ENCODE data around the gene ALOX12. TPM values are rescaled to one million over a fixed set of nuclear protein-coding genes. Genes with fewer than 3 reads are reported as not detected.

Gene ALOX12
- total RNA-seq, 2 donors from 2014 or later = 0.14 TPM; not detected in 1

GRCh38 chr17:7018331-7018964, 22.6 kb downstream of the ALOX12 start:
- DNase-seq (ENCODE audit: low spot score) = peak; percentile 93

DNA sequence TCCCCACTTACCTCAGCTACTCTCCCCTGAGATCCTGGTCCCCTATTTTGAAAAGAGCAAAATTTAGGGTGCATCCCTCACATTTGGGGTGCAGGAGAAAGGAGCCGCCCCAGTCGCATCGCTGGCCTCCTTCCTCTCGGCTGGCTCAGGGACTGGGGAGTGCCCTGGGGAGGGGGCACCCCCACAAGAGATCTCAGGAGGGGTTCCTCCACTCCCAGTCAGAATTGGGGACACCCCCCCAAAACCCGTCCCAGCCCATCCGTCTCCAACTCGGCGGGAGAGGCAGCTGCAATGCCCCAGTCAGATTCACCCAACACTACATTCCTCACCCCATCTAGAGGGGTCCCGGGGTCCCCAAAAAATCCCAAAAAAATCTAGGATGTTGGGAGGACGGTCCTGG, 23.5 kb downstream of the ALOX12 start:
- peak; percentile 74 for DNase-seq (ENCODE audit: low spot score)
- intact Hi-C loops (cut with DNase I) = no loop called here

More at GRCh38 chr17:7018331-7018964, 22.6 kb downstream of the ALOX12 start:
- intact Hi-C loops (cut with DNase I) = no loop called here

DNA sequence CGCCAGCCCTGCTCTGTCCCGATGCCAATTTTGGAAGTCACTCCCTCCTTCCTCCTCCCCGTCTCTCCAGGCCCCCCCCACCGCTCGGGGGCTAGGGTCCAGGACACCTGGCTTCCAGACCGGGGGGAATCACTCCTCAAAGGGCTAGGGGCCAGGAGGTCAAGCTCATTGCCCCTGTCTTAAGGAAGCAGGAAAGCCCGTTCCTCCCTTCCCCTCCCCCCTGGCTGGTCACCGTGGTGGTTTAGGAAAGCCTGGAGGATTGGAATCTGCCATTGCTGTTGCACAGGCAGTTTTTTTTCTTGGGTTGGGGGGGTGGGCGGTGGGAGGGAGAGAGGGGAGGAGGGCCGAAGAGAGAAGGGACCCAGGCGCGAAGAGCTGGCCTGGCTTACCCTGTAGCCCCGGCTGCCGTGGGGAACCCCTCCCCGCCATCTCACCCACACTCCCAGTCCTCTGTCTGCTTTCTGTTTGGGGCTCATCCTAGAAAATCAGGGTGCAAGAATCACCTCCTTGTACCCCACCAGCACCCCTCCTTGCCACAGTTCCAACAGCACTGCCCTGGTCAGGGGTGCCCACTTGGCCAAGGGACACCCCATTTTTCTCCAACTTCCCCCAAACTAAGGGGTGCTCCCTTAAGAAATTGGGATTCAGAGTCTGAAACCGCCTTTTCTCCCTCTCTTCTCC, 24.1 kb downstream of the ALOX12 start:
- peak; percentile 81 for DNase-seq (ENCODE audit: low spot score)
- intact Hi-C loops (cut with DNase I) = no loop called here

GRCh38 chr17:7020894-7021664, 25.2 kb downstream of the ALOX12 start:
- intact Hi-C loops (cut with DNase I) = no loop called here
- peak; percentile 49 for DNase-seq (ENCODE audit: low spot score)

DNA sequence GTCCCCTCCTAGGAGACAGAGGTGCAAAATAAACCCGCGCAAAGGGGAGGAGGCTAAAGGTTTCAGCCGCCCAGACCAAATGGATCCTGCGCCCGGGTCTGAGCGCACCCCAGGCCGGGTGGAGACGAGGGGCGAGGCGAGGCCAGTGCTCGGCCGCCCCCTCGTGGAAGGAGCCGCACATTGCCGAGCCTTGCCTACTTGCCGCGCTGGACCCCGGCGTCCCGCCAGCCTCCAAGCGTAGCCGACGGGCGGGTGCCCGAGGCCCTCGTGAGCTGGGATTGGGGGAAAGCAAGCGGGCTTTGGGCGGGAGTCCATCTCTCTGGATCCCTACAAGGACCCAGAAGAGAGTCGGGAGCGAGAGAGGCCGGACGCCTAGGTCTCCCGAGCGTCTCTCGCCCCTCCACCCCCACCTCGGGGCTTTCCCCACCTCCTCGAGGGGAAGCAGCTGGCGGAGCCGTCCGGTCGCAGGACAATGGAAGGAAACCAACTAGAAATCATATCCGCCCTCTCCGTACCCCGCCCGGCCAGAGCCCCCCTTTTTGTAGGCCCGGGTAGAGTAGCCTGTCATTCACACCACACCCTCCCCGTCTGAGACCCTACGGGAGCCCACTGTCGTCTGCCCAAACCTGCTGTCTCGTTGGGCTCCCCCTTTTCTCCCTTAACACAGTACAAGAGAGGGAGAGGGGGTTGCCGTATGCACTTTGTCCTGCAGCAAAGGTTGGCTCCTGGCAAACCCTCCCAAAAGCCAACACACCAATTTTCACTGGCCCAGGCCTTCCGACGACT, 26.3 kb downstream of the ALOX12 start:
- intact Hi-C loops (cut with DNase I) = no loop called here
- DNase-seq (ENCODE audit: low spot score) = peak; percentile 96

- intact Hi-C loops (cut with DNase I) = no loop called here
- peak; percentile 83 for DNase-seq (ENCODE audit: low spot score)
Measured at GRCh38 chr17:7022781-7023571, 27.1 kb downstream of the ALOX12 start, which contains the start of gene BCL6B. Gene BCL6B, plus strand, starts transcription at chr17:7023050. Its CDS starts 622 bp downstream, at chr17:7023672.

- intact Hi-C loops (cut with DNase I) = no loop called here
- DNase-seq (ENCODE audit: low spot score) = peak; percentile 98
Measured at GRCh38 chr17:7023576-7024401, 27.9 kb downstream of the ALOX12 start.

GRCh38 chr17:7024402-7024785, 28.5 kb downstream of the ALOX12 start:
- peak; percentile 76 for DNase-seq (ENCODE audit: low spot score)
- intact Hi-C loops (cut with DNase I) = no loop called here

DNA sequence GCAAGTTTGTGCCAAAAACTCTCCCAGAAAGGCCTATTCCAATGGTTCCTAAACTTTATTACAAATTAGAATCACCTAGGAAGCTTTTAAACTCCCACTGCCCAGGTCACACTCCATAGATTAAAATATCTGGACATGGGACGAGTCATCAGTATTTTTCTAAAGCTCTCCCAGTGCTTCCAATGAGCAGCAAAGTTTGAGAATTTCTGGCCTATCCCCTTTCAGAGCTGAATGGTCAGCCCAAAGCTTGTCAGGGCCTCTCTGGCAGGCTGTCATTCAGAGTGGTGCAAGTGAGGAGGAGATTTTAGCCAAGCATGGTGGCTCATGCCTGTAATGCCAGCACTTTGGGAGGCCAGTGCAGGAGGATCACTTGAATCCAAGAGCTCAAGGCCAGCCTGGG, 29.4 kb downstream of the ALOX12 start:
- intact Hi-C loops (cut with DNase I) = no loop called here
- peak; percentile 30 for DNase-seq (ENCODE audit: low spot score)

DNA sequence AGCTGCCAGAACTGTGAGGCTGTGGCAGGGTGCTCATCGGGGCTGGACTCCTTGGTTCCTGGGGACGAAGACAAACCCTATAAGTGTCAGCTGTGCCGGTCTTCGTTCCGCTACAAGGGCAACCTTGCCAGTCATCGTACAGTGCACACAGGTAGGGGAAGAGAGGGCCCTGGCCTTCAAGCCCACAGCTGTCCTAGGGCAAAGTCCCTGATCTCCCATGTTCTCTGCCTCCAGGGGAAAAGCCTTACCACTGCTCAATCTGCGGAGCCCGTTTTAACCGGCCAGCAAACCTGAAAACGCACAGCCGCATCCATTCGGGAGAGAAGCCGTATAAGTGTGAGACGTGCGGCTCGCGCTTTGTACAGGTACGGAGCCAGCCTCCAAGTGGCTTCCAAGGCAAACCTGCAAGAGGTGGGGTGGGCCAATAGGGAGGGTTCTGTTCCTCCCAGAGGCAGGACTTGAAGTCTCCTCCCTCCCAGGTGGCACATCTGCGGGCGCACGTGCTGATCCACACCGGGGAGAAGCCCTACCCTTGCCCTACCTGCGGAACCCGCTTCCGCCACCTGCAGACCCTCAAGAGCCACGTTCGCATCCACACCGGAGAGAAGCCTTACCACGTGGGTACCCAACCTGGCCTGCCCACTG, 30.7 kb downstream of the ALOX12 start:
- intact Hi-C loops (cut with DNase I) = no loop called here
- peak; percentile 75 for DNase-seq (ENCODE audit: low spot score)

GRCh38 chr17:7027335-7027734, 31.5 kb downstream of the ALOX12 start:
- intact Hi-C loops (cut with DNase I) = no loop called here
- no peak for DNase-seq (ENCODE audit: low spot score)

GRCh38 chr17:7029096-7029495, 33.2 kb downstream of the ALOX12 start:
- intact Hi-C loops (cut with DNase I) = no loop called here
- DNase-seq (ENCODE audit: low spot score) = no peak

DNA sequence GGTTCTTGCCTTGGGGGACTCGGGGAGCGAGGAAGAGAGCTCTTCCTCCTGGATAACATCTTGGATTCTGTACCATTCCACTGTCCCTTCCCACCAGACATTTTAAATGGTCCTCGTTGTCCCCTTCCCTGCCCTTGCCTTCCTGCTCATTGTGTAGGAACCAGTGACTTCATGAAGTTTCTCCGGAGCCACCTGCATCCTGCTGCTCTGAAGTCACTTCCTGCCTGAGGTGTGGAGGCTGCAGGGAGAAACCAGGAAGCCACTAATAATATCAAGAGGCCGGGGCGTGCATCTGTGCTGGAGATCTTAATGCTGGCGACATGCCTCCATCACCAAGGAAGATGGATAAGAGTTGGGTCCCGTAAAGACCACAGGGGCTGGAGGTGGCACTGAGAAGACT, 33.8 kb downstream of the ALOX12 start:
- intact Hi-C loops (cut with DNase I) = no loop called here
- no peak for DNase-seq (ENCODE audit: low spot score)

- intact Hi-C loops (cut with DNase I) = no loop called here
- DNase-seq (ENCODE audit: low spot score) = no peak
Measured at GRCh38 chr17:7034955-7035590, 39.2 kb downstream of the ALOX12 start.

GRCh38 chr17:7035591-7036368, 39.9 kb downstream of the ALOX12 start, which contains the start of gene SLC16A13:
Gene SLC16A13, plus strand, starts transcription at chr17:7036015. Its CDS starts 368 bp downstream, at chr17:7036383.
- DNase-seq (ENCODE audit: low spot score) = peak; percentile 97
- intact Hi-C loops (cut with DNase I) = no loop called here
